Activated effector memory CD4-positive, alpha-beta T cell treated with Interleukin-2 at 50 U/mL for 16 hours (primary cell): ENCODE measurements around the gene KRT84.

Source experiments
- DNase-seq: peaks from one replicate; pipeline ENCODE4 v3.0.0-alpha.2; 2020

The KRT84 gene, protein sequence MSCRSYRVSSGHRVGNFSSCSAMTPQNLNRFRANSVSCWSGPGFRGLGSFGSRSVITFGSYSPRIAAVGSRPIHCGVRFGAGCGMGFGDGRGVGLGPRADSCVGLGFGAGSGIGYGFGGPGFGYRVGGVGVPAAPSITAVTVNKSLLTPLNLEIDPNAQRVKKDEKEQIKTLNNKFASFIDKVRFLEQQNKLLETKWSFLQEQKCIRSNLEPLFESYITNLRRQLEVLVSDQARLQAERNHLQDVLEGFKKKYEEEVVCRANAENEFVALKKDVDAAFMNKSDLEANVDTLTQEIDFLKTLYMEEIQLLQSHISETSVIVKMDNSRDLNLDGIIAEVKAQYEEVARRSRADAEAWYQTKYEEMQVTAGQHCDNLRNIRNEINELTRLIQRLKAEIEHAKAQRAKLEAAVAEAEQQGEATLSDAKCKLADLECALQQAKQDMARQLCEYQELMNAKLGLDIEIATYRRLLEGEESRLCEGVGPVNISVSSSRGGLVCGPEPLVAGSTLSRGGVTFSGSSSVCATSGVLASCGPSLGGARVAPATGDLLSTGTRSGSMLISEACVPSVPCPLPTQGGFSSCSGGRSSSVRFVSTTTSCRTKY

DNA sequence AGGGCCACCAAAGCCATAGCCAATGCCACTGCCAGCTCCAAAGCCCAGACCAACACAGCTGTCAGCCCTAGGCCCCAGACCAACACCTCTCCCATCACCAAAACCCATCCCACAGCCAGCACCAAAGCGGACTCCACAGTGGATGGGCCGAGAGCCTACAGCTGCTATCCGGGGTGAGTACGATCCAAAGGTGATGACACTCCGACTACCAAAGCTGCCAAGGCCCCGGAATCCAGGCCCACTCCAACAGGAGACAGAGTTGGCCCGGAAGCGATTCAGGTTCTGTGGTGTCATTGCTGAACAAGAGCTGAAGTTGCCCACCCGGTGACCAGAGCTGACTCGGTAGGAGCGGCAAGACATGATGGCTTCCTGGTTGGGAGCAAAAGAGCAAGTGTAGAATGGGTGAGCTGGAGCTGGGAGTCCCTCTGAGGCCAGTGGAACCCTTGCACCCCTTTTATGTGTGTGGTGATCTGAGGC is at the start of gene KRT84:
Gene KRT84 (minus strand): TSS at position 427 of the 477 bp plus-strand sequence. CDS start 67 bp downstream, at position 360.
- DNase-seq, result no peak

DNA sequence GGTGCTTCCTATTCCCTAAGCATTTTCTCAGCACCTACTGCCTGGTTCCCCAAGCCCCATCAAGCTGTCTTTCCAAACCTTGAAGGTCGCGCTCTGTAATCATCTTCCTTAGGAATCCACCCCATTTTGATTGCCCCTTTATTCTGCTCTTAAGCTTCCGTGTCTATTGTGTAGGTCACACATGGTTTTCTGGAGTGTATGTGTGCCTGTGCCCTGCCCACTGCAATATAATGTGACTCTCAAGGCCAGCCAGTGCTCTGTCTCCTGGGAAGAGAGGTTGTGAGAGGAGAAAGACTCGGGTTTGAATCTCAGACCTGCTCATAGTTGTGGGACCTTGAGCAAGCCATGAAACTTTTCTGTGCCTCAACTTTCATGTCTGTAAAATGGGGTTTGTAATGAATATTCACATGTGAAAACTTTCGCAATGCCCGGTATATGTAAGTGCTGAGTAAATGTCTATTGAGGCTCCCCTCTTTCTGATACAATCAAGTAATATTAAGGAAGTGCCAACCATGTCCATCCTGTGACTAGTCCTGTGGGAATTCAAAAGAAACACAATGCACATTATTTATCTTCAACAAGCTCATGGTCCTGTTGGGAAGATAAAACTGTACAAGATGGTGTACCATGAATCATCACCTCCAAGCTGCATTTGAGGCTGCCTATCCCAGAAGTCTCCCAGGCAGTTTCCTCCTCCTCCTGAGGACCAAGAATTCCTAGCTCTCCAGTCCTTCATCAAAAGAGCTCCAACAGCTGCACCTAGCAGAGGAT is 49.5 kb upstream of the KRT84 start:
- DNase-seq, result no peak

DNA sequence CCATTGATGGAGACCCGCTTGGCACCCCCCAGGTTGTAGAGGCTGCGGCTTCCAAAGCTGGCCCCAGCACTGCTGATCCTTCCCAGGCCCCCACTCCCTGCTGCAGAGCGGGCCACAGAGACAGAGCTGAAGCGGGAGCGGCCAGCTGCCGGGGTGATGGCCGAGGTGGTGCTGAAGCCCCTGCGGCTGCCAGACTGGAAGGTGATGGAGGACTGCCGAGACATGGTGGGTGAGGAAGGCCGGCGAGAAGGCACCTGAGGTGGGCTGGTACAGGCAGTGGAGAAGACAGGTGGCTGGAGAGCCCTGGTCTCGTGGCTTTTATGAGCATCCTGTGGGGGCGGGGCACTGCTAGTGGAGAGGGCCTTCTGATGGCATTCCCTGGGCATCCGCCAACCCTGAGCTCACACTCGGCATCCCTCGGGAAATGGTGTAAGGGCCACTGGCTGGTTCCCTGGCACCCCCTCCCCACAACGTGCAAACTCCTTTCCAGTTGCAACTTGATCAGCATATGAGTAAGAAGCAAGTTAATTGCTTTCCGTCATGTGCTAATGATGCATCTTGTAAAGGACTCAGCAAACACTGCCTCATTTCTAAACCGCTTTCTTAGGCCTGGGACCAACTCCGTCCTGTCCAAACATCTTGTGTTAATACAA is 48.8 kb upstream of the KRT84 start, which contains the start of gene KRT75:
Gene KRT75 (minus strand): TSS at position 291 of the 653 bp plus-strand sequence. CDS start 67 bp downstream, at position 224.
- no peak for DNase-seq

DNA sequence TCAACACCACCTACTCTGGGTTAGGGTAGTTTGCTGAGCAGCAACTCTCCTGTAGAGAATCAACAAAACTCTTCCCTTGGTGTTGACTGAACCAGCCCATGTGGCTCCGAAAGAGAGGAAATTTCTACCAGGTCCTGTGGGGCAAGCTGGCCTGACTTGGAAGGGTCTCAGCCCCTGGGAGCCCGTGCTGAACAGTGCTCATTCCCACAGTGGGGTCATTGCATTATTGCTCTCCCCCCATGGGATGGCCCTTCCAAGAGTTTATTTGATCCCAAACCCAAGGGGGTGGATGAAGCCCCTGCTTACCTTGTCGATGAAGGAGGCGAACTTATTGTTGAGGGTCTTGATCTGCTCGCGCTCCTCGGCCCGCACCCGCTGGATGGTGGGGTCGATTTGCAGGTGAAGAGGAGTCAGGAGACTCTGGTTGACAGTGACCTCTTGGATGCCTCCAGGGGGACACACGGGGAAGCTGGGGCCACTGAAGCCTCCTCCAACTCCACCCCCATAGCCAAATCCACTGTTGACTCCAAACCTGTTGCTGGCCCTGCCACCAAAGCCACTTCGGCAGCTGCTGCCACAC is 48.1 kb upstream of the KRT84 start:
- no peak for DNase-seq

DNA sequence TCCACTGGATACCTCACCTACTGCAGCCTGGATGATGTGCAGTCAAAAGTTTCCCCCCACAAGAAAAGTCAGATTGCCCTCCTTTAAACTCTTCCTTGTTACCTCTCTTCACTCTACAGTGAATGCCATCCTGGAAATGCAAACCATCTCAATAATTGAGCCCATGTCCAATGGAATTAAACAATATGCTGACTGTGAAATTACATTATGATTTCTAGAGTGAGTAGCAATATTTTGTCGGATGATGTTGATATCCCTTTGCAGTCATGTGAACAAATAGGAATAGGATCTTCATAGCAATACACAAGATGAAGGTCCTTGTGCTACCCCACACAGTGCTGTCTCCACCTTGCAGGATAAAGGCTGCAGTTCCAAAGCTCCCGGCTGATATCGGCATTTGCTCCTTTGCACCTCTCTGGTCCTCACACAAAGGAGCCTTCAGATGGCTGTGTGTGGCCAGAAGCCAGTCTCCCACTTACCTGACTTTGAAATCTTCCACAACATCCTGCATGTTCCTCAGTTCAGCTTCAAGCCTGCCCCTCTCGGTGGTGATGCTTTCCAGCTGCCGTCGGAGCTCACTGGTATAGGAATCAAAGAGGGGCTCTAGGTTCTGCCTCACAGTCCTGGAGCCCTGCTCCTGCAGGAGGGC is 47.2 kb upstream of the KRT84 start:
- DNase-seq, result no peak

DNA sequence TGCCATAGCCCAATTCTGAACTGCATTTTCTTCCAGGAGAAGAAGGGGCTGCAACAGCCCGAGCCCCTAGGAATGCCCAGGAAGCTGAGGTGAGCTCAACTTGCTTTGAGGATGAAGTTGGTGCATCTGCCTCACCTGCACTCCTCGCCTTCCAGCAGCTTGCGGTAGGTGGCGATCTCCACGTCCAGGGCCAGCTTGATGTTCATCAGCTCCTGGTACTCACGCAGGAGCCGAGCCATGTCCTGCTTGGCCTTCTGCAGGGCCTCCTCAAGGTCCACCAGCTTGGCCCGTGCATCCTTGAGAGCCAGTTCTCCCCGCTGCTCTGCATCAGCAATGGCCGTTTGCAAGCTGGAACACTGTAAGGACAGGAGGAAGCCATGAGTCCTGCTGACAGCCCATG is 42.7 kb upstream of the KRT84 start:
- no peak for DNase-seq

DNA sequence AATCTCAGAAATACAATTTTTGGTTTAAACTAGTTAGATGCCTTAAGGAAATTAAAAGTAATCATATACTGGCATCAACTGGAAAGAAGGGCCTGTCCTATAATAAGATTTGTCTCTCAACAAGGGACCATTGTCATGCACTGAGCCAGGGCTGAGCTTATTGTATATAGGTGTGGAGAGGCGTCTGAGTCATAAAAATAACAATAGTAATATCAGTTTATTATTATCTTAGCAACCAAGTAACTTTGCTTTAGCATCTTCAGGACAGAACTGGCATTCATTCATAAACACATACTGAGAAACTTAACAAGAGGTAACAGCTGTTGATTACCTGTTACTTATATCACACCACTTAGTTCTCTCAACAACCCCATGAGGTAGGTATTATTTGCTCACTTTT is 41.6 kb upstream of the KRT84 start:
- DNase-seq, result no peak

DNA sequence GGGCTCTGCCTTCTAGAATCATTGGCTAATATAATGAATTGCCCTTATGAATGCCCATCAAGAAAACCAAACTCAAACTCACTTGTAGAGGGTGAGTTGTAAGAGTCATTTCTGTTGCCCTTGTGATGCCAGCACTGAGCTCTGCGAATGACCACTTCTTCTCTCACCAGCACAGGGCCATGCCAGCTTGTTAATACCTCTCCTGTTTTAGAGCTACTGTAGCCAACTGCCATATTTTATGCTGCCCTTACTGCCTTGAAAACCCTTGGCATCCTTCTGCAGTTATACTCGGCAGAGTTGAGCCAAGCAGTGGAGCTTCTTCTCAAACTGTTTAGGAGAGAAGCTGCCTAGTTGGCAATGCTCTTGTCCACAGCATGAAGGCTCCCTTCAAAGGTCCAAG is 40.6 kb upstream of the KRT84 start:
- no peak for DNase-seq

DNA sequence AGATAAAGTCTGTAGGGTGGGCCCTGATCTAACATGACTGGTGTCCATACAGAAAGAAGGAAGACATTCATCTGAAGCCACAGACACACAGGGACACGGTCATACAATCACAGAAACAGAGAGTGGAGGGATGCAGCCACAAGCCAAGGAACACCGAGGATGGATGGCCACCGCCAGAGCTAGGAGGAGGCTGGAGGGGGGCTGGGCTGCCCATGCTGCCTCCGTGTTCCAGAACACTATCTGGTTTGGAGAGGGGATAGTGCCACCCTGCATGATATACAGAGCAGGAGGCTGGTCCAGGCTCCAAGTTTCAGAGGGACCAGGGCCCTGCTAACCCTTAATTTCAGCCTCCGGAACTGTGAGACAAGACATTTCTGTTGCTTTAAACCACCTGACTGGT is 40.0 kb upstream of the KRT84 start:
- no peak for DNase-seq

DNA sequence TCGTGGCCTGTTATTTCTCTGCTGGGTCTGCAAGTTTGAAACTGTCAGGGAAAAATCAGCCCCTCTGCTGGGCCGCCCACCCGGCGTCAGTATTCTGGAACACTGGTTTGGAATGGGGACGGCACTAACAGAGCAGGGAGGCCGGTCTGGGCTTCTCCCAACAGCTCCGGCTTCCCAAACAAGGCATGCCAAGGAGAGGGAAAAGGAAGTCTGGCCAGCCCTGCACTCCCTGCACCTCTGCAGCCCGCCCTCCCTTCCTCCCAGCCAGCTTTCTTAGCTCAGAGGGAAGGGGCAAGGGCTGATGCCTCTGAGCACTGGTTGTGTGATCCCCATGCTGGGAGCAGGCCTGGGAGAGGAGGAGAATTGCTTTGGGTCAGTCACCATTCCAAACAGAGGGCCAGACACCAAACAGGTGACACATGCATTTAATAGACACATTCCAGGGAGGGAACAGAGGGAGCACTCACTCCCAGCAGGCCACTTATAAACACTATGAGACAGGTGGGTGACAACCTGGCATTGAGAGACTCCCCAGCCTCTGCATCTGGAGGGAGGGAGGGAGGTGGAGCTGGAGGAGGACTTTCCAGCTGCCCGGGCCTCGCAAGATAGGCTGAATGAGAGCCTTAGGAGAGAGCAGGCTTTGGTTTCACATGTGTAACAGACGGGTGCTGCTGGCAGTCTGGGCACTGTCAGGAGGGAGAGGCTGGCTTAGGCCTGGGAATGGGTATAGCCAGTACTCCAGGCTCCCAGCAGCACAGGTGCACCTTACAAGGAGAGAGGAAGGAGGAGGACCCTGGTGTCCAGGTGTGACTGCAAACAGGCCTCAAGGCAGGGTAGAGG is 38.4 kb upstream of the KRT84 start:
- no peak for DNase-seq

DNA sequence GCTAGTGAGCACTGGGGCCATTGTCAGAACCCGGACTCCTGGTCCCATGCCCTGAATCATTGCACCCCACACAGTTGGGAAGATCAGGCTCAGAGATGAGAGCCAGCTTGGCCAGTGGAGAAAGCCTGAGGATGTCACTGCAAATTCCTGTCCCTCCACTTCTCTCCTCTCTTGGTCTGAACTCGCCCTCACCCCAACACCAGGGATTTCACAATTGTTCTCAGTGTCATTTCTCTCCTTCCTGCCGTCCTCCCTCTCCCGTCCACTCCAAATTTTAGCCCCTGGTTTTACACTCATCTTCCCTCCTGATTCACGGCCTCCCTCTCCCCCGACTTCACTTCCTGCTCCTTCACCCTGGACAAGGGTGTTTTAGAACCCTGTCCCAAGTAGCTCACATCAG is 37.6 kb upstream of the KRT84 start:
- no peak for DNase-seq

DNA sequence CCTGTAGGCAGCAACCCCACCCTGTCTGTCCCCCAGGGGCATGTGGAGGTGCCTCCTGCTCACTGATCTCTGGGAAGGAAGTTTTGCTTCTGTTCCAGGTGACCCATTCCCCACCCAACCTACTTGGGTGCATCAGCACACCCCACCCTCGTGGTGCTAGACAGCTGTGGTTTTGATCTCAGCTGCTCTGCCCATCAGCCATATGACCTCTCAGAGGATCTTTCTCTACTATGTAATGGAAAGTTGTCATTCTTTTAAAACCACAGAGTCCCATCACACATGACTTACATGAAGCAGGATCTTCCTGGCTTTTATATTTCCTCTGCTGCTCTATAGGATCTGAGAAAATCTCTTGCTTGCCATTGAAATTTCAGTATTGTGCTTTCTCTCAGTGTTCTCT is 34.2 kb upstream of the KRT84 start:
- DNase-seq, result no peak

DNA sequence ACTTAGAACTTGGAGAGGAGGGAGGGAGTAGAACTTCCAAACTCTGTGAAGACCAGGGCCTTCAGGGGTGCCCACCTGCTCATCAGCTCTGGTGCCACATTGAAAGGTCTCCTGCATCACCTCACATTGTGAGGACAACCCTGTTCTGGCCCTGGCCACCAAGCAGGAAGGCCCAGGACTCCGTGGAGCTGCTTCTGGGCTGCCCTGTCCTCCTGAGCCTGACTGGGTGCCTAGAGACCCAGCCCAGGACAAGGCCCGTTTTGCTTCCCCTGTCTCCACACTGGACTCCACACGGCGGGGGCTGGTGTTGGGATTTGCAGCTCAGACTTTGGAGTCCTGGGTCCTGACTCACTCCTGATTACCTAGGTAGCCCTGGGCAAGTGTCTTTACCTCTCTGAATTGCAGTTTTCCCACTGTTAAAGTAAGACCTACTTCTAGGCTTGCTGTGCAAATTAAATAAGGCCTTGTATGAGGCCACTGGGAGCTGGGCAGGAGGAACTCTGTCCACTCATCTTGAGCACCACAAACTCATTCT is 33.2 kb upstream of the KRT84 start:
- DNase-seq, result no peak

DNA sequence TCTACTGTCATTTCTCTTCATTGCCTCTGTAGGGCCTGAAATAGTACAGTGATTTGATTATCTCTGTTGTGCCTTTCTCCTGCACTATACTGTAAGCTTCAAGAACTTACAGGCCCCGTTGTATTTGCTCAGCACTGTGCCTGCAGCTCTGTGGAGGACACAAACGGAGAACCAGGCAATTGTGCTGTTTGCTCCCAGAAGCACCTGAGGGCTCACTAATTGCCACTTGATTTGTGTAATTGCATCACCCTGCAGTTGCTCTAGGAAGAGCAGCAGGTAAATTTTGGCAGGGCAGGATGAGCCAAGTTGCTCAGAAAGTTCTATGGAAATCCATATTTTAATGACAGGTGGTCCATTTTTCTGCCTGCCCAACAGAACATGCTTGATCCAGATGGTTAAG is 32.3 kb upstream of the KRT84 start:
- no peak for DNase-seq

DNA sequence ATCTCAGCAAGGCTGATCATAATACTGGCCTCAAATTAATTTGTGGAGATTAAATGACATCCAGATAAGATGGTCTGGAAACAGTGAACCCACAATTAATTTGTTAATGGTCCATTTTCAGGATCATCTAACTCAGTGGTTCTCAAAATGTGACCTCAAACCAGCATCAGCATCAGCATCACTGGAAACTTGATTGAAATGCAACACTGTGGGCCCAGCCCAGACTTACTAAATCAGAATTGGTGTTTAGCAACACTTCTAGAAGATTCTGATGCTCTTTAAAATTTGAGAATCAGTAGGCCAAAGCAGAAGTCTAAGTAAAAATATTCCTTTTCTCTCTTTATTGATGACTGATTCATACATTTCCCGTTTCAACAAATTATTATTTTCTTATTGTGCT is 31.3 kb upstream of the KRT84 start:
- no peak for DNase-seq

DNA sequence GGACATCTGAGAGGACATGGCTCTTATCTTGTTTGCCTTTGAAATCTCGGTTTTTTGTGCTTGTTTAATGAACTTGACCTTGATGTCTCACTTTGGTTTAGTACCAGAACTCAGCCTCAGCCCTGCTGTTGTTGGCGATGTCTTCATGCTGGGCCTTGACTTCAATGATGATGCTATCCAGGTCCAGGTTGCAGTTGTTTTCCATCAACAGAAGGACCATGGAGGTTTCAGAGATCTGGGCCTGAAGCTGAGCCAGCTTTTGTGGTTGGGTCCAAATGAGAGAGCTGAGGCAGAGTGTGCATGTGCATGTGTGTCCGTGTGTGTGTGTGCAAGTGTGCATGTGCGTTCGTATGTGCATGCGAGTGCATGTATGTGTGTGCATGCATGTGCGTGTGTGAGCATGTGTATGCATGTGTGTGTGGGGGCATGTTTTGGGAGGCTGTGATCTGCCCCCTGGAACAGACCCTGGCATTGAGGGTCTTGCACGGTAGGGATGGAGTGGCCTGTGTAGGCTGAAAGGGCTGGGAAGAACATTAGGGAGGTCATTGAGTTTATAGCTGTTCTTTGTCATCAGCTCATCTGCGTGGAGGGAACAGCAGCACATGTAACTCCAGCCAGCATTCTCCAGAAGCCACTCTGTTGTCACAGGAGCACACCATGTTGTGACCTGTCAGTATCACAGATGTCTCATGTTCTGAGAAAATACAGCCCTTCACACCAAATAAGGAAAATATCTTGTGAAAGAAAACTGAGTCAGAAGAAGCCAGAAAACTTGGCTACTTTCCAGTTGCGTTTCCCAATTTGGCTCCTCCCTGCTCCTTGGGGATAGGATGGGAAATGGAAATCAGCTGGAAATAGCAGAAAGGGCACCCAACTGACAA is 30.7 kb upstream of the KRT84 start:
- no peak for DNase-seq

DNA sequence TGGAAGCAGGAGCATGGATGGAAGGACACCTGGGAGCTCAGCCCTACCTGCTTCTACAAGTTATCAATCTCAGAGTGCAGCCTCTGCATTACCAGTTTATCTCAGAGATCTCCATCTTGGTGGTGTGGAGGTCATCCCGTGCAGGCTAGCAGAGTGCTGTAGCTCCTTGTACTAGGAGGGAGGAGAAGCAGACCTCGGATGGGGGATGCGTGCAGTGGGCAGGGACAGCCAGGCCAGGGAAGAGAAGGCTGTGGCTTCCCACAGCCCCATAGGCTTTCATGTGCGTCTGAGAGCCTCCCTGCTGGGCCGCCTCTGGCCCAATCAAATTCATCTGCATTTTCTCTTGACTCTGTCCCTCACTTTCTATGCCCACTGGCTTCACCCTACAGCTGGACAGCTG is 29.5 kb upstream of the KRT84 start:
- DNase-seq, result no peak

DNA sequence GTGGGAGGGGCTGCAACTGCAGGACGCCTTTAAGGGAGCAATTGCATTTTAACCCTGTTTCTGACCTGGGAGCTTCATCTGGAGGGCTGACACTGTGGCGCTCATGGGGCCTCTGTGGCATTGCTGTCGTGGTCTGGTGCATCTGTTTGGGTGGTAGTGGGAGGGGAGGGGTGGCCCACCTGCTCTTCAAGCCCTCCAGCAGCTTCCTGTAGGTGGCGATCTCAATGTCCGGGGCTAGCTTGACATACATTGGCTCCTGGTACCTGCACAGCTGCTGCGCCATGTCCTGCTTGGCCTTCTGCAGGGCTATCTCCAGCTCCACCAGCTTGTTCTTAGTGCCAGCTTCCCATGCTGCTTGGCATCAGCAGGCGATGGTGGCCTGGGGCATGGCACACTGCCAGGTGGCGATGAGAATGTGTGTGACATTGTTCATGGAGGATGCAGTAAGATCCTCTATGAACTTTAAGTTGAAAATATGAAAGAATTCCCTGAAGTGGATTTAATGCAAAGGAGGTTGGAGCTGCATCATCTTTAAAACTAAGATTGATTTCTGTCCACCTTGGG is 28.4 kb upstream of the KRT84 start:
- no peak for DNase-seq

DNA sequence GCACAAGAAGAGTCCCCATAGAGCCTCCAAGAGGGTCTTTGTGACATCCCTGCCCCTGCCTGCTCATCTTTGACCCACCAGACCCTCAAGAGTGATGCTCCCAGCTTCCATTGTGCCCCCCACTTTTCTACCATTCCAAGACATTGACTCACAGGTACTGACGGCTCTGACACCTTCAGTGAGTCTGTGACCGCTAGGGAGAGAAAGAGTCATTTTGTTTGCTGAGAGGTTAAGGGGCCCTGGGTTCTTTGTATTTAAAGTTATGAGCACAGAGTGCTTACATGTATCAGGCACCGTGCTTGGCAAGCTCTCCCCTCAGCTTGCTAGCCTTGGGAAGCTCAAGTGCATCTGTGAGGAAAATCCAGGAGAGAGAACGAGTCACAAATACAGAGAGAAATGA is 27.8 kb upstream of the KRT84 start:
- DNase-seq, result no peak

DNA sequence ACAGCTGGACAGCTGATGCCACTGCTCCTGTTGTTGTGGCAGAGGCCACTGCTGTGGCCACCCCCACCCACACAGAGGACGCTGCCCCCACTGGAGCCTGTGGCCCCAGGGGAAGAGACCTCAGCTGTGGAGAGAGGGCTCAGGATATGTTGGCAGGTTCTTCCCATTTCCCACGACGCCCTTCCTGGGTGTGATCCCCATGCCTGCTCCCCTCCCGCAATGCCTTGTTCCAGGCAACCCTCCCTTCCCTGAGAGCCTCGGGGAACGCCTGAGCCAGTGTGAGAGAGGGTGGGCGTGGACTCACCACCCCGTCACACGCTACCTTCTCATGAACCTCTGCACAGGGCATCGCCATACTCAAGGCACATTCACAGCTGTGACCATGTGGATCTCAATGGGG is 26.4 kb upstream of the KRT84 start:
- no peak for DNase-seq
